ENCODE data around the gene MDM2. TPM values are rescaled to one million over a fixed set of nuclear protein-coding genes. Genes with fewer than 3 reads are reported as not detected.
"Not testable (repeated sequence)": the region's sequence is repeated elsewhere in the genome, so short reads cannot be mapped to it uniquely, and the experiment has no call there.

Gene MDM2
- total RNA-seq, 1 donor from 2014 or later = 160 TPM

DNA sequence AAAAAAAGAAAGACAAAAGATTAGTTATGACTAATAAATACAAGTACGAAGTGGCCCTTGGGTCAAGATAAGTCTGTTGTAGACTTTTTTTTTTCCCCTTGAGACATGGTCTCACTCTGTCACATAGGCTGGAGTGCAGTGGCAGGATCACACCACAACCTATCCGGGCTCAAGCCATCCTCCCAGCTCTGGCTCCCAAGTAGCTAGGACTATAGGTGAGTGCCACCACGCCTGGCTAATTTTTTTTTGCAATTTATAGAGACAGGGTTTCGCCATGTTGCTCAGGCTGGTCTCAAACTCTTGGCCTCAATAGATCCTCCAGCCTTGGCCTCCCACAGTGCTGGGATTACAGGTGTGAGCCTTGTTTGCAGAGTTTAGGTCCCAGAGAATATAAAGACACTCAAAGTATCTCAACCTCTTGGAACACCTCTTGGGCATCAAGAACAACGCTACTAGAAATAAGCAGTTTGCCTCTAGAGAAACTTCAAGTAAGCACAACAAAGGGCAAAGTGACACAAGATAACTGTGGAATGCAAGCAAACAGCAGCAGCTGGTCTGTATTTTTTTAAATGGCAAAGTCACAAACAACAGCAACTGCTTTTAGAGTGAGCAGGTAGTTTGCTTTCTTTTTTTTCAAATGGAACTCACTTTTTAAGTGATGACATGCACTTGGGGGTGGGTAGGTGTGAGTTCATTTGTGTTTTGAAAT, 3.9 kb upstream of the MDM2 start:
- Mint-ChIP-seq H3K27me3 (ENCODE audit: low read depth) (no peaks in the 10 kb centered on the region), H3K4me3 (ENCODE audit: unreplicated experiment) (no peak overlapping the region), H3K36me3 (ENCODE audit: low read depth) (no peaks in the 10 kb centered on the region), H3K9me3 (ENCODE audit: low read depth) (no peaks in the 10 kb centered on the region), H3K27ac (ENCODE audit: unreplicated experiment) (no peak overlapping the region), H3K4me1 (ENCODE audit: low read depth) (peaks cover 4% of the 10 kb centered on the region)
- DNase-seq (ENCODE audit: low spot score) = no peak
- TF ChIP-seq, protein P1, sequence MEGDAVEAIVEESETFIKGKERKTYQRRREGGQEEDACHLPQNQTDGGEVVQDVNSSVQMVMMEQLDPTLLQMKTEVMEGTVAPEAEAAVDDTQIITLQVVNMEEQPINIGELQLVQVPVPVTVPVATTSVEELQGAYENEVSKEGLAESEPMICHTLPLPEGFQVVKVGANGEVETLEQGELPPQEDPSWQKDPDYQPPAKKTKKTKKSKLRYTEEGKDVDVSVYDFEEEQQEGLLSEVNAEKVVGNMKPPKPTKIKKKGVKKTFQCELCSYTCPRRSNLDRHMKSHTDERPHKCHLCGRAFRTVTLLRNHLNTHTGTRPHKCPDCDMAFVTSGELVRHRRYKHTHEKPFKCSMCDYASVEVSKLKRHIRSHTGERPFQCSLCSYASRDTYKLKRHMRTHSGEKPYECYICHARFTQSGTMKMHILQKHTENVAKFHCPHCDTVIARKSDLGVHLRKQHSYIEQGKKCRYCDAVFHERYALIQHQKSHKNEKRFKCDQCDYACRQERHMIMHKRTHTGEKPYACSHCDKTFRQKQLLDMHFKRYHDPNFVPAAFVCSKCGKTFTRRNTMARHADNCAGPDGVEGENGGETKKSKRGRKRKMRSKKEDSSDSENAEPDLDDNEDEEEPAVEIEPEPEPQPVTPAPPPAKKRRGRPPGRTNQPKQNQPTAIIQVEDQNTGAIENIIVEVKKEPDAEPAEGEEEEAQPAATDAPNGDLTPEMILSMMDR (IDR thresholded peaks at IDR 0.05) = no peak

DNA sequence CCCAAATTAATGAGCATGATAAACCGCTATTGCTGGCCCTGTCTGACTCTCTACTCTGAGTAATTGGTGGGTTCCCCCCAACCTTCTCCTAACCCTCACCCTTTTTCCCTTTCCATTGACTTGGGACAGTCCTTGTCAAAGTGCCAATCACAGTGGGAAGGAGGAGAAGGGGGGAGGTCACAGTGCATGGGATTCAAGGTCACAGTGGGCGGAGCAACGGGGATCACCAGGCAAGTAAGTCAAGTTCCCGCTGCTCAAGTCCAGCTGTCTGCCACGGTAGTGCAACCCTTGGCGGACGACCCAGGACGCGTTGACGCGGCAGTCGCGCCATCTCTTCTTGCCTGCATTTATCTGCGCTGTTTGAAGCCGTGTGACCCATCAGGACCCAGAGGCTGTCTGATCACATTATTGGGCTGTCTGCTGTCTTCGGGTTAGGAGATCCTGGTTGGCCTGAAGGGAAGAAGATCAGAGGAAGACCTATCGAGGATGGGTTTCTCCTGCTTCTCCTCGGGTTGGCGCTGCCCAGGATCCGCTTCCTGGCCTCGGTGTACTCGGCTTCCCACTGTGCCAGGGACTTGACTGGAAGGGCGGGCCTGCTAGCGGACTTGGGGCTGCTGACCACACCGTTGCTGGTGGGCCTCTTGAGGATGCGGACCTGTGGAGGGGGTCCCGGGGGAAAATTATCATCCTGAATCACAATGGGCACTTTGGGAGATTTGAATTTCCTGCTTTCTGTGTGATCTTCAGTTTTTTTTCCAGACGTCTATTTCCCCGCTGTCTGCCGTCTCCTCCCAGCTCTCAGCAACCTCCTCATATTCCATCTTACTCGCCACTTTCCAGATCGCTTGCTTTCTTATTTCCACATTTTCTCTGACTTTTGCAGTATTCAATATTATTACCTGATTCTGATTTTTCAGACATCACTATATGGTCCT, 3.1 kb upstream of the MDM2 start:
- H3K27me3 Mint-ChIP-seq (ENCODE audit: low read depth) = no peaks in the 10 kb centered on the region
- H3K27ac Mint-ChIP-seq (ENCODE audit: unreplicated experiment) = no peak overlapping the region
- DNase-seq (ENCODE audit: low spot score) = no peak
- TF ChIP-seq, protein P1 (IDR thresholded peaks at IDR 0.05) = no peak
- peaks cover 4% of the 10 kb centered on the region for H3K4me1 Mint-ChIP-seq (ENCODE audit: low read depth)
- peaks cover 2% of the 10 kb centered on the region for H3K36me3 Mint-ChIP-seq (ENCODE audit: low read depth)
- no peaks in the 10 kb centered on the region for H3K9me3 Mint-ChIP-seq (ENCODE audit: low read depth)
- no peak overlapping the region for H3K4me3 Mint-ChIP-seq (ENCODE audit: unreplicated experiment)

DNA sequence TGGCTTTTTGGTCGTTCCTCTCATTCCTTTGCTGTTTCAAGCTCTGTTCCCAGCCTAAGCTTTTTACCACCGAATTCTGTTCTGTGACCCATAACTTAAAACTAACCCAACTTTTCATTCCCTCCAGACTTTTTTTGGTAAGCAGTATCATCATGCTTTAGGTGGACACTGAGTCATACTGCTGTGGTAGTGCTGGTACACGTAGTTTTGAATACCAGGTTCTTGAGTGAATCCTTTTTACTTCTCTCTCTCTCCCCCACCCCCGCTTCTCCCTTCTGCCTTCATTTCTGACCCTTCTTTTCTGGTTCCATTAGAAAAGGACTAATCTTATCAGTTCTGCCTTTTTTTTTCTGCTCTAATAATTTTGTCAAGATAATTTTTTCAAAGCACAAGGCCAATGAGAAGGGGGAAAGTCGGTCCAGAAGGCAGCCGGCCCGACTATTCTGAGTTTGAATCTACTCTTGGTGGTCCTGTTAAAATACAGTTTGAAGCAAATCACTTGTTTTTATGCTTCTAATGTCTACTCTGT, 2.3 kb upstream of the MDM2 start:
- H3K27ac Mint-ChIP-seq (ENCODE audit: unreplicated experiment) = no peak overlapping the region
- H3K4me3 Mint-ChIP-seq (ENCODE audit: unreplicated experiment) = no peak overlapping the region
- peaks cover 5% of the 10 kb centered on the region for H3K4me1 Mint-ChIP-seq (ENCODE audit: low read depth)
- peaks cover 2% of the 10 kb centered on the region for H3K36me3 Mint-ChIP-seq (ENCODE audit: low read depth)
- DNase-seq (ENCODE audit: low spot score) = no peak
- H3K27me3 Mint-ChIP-seq (ENCODE audit: low read depth) = no peaks in the 10 kb centered on the region
- TF ChIP-seq, protein P1 (IDR thresholded peaks at IDR 0.05) = no peak
- no peaks in the 10 kb centered on the region for H3K9me3 Mint-ChIP-seq (ENCODE audit: low read depth)

DNA sequence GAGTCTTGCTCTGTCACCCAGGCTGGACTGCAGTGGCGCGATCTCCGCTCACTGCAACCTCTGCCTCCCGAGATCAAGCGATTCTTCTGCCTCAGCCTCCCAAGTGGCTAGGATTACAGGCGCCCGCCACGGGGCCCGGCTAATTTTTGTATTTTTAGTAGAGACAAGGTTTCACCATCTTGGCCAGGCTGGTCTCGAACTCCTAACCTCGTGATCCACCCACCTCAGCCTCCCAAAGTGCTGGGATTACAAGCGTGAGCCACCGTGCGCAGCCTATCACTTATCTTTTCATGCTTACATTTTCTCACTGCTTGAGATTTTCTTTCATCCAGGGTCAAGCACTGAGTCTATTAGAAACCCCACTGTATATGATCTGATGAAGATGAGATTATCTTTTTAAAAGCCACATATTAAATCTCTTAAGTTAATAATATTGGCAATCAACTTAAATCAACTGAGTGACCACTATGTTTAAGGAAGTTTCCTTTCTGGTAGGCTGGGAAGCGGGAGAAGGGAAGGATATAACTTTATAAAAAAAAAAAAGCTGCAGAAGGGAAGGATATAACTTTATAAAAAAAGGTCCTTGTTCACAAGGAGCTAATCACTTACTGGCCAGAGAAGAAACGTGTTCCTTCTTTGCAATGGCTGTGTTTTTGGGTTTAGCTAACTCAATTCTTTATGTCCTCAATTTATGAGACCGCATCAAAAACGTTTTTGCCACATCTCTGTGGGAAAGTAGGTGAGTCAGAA, 1.3 kb upstream of the MDM2 start:
- Mint-ChIP-seq H3K27ac (ENCODE audit: unreplicated experiment) (no peak overlapping the region), H3K36me3 (ENCODE audit: low read depth) (peaks cover 10% of the 10 kb centered on the region), H3K4me1 (ENCODE audit: low read depth) (peaks cover 15% of the 10 kb centered on the region), H3K9me3 (ENCODE audit: low read depth) (no peaks in the 10 kb centered on the region), H3K4me3 (ENCODE audit: unreplicated experiment) (no peak overlapping the region), H3K27me3 (ENCODE audit: low read depth) (no peaks in the 10 kb centered on the region)
- TF ChIP-seq, protein P1 (IDR thresholded peaks at IDR 0.05) = no peak
- DNase-seq (ENCODE audit: low spot score) = no peak

GRCh38 chr12:68807274-68807575, 752 bp upstream of the MDM2 start:
- peaks cover 19% of the 10 kb centered on the region for H3K4me1 Mint-ChIP-seq (ENCODE audit: low read depth)
- peak overlapping the region; percentile 95 for H3K4me3 Mint-ChIP-seq (ENCODE audit: unreplicated experiment)
- peaks cover 11% of the 10 kb centered on the region for H3K36me3 Mint-ChIP-seq (ENCODE audit: low read depth)
- DNase-seq (ENCODE audit: low spot score); H3K27me3 Mint-ChIP-seq (ENCODE audit: low read depth); H3K9me3 Mint-ChIP-seq (ENCODE audit: low read depth): not testable (repeated sequence)
- H3K27ac Mint-ChIP-seq (ENCODE audit: unreplicated experiment) = peak overlapping the region; percentile 99

Data from chondrocyte (in vitro differentiated cells).